ENCODE measurements around the gene TMPRSS9.

The TMPRSS9 gene

DNA sequence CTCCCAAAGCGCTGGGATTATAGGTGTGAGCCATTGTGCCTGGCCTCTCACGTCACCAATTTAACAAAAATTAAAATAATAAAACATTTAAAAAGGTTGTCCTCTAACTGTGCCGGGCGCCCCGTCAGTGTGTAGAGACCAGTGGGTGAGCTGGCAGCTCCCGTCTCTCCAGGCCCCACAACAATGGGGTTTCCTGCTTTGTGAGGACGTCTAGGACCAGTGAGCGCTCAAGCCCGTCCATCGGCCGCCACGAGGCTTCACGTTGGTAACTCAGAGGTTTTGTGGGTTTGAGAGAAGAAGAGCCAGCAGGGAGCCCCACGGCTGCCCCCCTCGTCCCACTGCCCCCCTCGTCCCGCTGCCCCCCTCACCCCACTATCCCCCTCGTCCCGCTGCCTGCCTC is 36.4 kb upstream of the TMPRSS9 start:
- CTCF ChIA-PET: no interaction called here

DNA sequence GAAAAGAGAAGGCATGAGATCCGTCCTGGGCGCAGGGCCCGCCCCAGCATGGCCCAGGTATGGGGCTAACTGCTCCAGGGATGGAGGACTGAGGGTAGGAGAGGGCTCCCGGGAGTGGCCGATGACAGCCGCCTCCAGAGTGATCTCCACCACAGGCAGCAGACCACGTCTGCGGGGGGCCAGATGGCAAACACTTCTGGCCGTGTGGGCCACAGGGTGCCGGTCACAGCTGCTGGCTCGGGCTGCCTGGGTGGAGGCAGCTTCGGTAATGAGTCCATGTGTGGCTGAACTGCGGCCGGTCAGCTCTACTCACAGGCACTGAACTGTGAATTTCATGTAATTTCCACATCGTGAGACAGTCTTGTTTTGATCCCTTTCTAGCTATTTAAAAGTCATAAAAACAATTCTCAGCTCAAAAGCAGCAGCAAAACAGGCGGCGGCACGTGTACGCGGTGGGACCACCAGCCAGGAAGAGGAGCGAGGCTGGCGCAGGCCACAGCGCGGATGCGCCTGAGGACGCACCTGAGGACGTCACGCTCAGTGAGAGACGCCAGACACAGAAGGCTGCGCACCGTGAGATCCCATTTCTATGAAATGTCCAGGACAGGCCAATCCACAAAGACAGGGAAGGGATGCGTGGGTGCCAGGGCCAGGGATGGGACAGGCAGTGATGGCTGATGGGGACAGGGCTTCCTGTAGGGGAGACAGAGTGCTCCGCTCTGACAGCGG is 35.7 kb upstream of the TMPRSS9 start:
- TF ChIP-seq CTCF (IDR thresholded peaks at IDR 0.05; ENCODE audit: control extremely low read depth, extremely low read depth, low read depth, missing control alignments): no peak
- POLR2A ChIA-PET: interaction anchor here (0.6 to 0.7 kb wide), 2 partner anchors 42 to 235 kb away, joined by 3 read pairs; partner anchors contain the start of gene PEAK3
- CTCF ChIA-PET: interaction anchor here (0.8 to 1.3 kb wide), 2 partner anchors 8 to 84 kb away, joined by 3 read pairs; no protein-coding TSS in a partner anchor
- no peak for DNase-seq (ENCODE audit: extremely low spot score)

More for the DNA sequence above, 36.4 kb upstream of the TMPRSS9 start:
- no peak for DNase-seq (ENCODE audit: extremely low spot score)
- TF ChIP-seq CTCF (IDR thresholded peaks at IDR 0.05; ENCODE audit: control extremely low read depth, extremely low read depth, low read depth, missing control alignments): no peak
- POLR2A ChIA-PET: interaction anchor here (0.7 kb wide), 1 partner anchor 234 kb away, joined by 3 read pairs; no protein-coding TSS in a partner anchor

- POLR2A ChIA-PET: no interaction called here
- no peak for DNase-seq (ENCODE audit: extremely low spot score)
- no peak for TF ChIP-seq CTCF (IDR thresholded peaks at IDR 0.05; ENCODE audit: control extremely low read depth, extremely low read depth, low read depth, missing control alignments)
- CTCF ChIA-PET: interaction anchor here (1.0 to 1.9 kb wide), 4 partner anchors 14 to 174 kb away, joined by 3 to 6 read pairs (median 4); partner anchors contain the start of gene AP3D1
Observed at GRCh38 chr19:2325281-2326046, 34.6 kb upstream of the TMPRSS9 start.

- POLR2A ChIA-PET: interaction anchor here (0.6 kb wide), 1 partner anchor 184 kb away, joined by 5 read pairs; no protein-coding TSS in a partner anchor
- TF ChIP-seq CTCF (IDR thresholded peaks at IDR 0.05; ENCODE audit: control extremely low read depth, extremely low read depth, low read depth, missing control alignments): no peak
- CTCF ChIA-PET: interaction anchor here (0.7 to 1.9 kb wide), 7 partner anchors 11 to 287 kb away, joined by 3 to 6 read pairs (median 3); partner anchors contain the start of gene AP3D1
- no peak for DNase-seq (ENCODE audit: extremely low spot score)
Observed at GRCh38 chr19:2326699-2327360, 33.2 kb upstream of the TMPRSS9 start.

DNA sequence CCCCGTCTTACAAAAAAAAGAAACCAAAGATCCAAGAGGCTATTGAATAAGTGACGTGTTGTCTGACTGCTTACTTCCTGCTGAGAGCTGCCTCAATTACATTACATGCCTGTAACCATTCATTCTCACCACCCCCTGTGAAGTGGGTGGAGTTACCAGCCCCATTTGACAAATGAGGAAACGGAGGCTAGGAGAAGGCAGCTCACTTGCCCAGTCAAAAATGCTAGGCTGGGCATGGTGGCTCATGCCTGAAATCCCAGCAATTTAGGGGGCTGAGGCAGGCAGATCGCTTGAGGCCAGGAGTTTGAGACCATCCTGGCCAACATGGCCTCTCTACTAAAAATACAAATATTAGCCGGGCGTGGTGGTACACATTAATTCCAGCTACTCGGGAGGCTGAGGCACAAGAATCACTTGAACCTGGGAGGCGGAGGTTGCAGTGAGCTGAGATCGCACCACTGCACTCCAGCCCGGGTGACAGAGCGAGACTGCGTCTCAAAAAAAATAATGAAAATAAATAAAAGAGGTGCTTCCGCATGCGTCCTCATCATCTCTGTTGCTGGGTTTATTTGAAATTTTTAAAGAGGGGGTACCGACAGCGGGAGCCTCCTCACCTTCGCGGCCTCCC is 32.2 kb upstream of the TMPRSS9 start:
- TF ChIP-seq CTCF (IDR thresholded peaks at IDR 0.05; ENCODE audit: control extremely low read depth, extremely low read depth, low read depth, missing control alignments): no peak
- ChIA-PET POLR2A (interaction anchor here (0.5 to 0.9 kb wide), 2 partner anchors 9 to 148 kb away, joined by 3 to 6 read pairs; partner anchors contain the start of gene GADD45B), CTCF (interaction anchor here (1.0 to 1.4 kb wide), 3 partner anchors 12 to 286 kb away, joined by 3 to 4 read pairs (median 4); no protein-coding TSS in a partner anchor)
- peak; percentile 82 for DNase-seq (ENCODE audit: extremely low spot score)

All from GM10248 (cell line).